NCI-H226 (cell line): ENCODE data around the gene ANAPC13.
A peak's percentile ranks its signal among the peaks of the same experiment; 100 is the strongest.

Source experiments
- DNase-seq: peaks from one replicate; pipeline ENCODE4 v3.0.0-alpha.2; 2015

ANAPC13 gene, protein sequence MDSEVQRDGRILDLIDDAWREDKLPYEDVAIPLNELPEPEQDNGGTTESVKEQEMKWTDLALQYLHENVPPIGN

DNA sequence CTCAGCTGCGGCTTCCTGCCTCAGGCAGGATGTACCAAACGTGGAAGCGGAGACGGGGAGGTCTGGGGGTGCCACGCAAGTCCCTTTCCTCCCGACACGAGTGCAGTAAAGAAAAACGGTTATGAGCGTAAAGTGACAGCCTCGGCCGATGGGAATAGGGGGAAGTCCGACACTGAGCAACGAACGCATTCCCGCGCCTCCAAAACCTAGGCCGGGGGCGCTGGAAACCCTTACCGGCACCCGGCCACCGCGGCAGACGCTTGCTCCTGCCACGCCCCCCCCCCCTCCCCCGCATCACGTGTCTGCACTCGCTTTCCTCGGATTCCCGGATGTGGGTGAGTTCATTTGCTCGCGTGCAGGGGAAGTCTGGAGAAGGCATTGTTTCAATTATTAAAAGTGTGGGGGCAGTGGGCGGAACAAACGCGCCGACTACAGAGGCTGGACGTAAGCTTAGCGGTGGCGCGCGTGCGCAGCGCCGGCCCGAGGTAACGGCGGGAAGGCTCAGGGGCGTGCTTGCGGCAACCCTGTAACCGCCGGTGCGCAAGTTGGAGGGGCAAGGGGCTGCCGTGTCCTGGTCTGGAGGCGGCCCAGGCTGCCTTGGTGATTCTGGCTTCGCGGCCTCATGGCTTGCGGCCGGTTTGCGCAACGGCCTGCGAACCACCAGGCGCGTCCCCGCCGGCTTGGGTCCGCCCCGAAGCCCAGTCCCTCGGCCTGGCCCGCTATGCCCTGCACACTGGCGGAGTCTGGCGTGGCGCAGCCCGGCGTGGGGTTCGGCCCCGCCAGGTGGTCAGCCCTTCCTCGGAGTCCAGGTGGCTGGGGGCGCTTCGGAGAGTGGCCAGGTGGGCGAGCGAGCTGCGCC, at the start of gene ANAPC13, which contains the start of gene CEP63:
TSS of gene ANAPC13 (minus strand) at position 268 of the 859 bp plus-strand sequence. CDS start 3,081 bp downstream, outside the sequence.
TSS of gene CEP63 (plus strand) at position 340 of the 859 bp plus-strand sequence. CDS start 9,264 bp downstream, outside the sequence.
- peak; percentile 81 for DNase-seq

GRCh38 chr3:134535186-134535970, 49.6 kb upstream of the ANAPC13 start:
- no peak for DNase-seq

DNA sequence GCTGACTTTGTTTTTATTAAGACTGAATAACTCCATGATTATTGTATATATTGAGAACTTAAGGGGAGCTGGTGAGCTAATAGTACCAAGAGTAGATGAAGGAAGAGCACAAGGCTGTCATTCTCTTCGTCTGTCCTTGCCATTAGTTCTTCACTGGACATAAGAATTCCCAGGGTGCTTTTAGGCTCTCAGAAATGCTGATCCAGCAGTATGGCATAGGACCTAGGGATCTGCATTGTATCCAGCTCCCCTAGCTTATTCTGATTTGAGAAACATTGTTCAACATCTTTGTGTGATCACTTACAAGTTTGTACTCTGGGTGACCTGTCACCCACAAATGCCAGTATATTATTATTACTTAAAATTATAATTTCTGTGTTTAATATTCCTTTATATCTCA, 47.7 kb upstream of the ANAPC13 start:
- no peak for DNase-seq

DNA sequence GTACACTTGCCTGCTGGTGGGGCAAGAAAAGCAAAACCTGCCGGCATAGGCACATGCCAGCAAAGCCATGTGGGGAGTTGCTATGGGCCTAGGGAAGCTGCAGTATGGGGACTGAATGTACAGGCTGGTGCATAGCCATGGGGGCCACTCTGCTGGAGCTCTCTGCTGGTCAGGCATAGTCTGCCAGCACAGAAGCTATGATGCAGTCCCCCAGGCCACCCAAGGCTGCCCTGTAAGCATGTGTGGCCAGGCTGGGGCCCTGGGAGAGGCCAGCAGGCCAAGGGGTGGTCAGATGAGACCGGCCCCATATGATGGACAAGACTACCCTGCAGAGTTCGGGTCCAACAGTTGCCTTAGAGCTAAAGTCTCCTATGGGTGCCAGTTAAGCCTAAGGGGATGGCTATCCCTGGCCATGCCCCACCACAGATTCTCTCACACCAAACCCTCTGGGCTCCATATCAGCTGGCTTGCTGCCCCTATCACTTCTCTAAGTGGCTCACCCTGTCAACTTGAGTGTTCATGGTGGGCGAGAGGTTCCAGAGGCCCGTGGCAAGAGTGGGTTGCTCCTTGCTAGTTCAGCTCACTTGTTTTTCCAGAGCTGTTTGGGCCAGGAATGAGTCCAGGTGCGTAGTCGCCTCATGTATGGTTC, 41.9 kb upstream of the ANAPC13 start:
- DNase-seq: no peak

- DNase-seq: no peak
These were observed 41.3 kb upstream of the ANAPC13 start for GRCh38 chr3:134527037-134527436.

GRCh38 chr3:134526319-134526718, 40.5 kb upstream of the ANAPC13 start:
- no peak for DNase-seq

DNA sequence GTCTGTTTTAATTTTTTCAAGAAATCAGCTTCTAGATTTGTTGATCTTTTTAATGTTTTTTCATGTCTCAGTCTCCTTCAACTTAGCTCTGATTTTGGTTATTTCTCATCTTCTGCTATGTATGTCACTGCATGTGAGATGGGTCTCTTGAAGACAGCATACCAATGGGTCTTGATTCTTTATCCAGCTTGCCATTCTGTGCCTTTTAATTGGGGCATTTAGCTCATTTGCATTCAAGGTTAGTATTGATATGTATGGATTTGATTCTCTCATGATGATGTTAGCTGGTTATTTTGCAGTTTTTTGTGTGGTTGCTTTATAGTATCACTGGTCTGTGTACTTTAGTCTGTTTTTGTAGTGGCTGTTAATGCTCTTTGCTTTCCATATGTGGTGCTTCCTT, 39.5 kb upstream of the ANAPC13 start:
- no peak for DNase-seq

- DNase-seq: no peak
These were observed 36.8 kb upstream of the ANAPC13 start for GRCh38 chr3:134522541-134522940.

GRCh38 chr3:134517791-134518190, 32.0 kb upstream of the ANAPC13 start:
- DNase-seq: no peak

DNA sequence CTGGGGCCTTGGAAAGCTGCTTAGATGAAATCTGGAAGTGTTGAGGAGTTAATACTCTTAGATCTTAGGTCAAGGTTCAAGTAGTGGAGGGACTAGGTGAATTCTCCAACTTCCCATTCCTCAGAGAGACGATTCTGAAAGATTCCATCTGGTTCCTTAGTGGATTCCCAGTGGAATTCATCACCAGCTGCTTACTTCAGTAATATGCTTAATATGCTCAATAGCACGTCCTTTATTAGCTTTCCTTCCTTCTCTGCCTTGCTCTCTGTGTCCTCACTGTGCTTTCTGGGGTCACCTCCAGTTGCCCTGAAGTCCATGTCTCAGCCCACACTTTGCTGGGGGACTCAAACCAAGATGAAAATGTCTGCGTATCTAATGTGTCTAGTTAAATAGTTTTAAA, 31.1 kb upstream of the ANAPC13 start:
- DNase-seq: no peak

- no peak for DNase-seq
These were observed 25.7 kb upstream of the ANAPC13 start for GRCh38 chr3:134511500-134511899.

DNA sequence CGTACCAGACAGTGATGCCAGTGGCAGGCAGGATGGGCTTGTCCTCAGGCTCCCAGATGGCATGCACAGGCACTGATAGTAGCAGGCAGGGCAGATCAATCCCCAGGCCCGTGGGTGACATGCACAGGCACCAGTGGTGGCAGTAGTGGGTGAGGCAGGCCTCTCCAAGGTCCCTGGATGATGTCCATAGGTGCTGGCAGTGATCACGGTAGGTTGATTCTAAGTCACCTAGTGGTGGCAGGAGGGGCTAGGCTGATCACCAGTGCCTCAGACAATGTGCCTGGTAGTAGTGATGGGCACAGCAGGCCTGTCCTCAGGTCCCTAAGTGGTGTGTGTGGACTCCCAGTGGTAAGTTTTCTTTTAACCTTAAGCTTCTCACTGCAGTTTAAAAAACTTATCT, 19.7 kb upstream of the ANAPC13 start:
- no peak for DNase-seq

GRCh38 chr3:134504132-134504531, 18.3 kb upstream of the ANAPC13 start:
- DNase-seq: no peak

DNA sequence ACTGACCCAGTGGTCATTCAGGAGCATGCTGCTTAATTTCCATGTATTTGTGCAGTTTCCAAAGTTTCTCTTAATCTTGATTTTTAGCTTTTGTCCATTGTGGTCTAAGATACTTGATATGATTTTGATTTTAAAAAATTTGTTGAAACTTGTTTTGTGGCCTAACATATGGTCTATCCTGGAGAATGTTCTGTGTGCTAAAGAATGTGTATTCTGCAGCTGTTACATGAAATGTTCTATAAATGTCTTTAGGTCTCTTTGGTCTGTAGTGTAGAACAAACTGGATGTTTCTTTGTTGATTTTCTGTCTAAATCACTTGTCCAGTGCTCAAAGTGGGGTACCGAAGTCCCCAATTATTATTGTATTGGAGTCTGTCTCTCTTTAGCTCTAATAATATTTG, 17.5 kb upstream of the ANAPC13 start:
- no peak for DNase-seq

GRCh38 chr3:134496471-134497071, 10.8 kb upstream of the ANAPC13 start:
- no peak for DNase-seq

GRCh38 chr3:134495980-134496379, 10.2 kb upstream of the ANAPC13 start:
- no peak for DNase-seq

DNA sequence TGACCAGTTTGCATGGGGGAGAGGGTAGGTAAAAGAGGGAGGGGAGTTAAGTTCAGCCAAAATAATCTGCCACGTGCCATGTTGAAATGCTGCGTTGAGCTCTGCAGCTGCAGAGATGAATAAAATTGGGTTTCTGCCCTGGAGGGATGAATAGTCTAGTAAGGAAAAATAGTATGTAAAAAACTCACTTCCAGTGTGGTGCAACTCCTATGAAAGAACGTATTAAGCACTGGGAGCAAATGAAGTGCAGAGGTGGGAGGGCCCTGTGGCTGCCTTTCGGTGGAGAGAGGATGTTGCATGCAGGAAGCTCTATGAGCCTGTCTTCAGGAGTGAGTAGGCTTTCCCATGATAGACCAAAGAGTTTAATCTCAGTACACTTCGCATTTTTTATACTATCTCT, 8.7 kb upstream of the ANAPC13 start:
- no peak for DNase-seq

GRCh38 chr3:134487406-134487805, 1.6 kb upstream of the ANAPC13 start:
- DNase-seq: no peak

DNA sequence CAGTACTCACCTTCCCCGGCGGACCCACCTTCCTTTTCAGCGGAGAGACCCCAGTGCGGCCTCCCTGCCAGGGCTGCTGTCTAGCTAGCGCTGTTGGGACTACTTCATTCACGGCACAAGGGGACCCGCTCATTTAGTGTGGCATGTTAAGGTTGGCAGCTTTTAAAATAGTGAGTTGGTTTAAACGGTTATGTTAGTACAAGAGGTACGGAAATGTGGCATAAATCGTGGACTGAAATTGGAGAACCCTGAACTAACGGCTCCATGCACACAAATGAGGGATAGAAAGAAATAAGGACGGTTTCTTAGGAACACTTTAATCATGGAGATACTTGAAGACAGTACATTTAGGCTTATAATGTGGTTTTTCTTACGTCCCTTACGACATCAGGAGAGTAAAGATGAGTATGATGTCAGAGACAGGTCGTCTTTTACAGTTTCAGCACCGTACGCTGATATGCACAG, 824 bp upstream of the ANAPC13 start:
- no peak for DNase-seq

DNA sequence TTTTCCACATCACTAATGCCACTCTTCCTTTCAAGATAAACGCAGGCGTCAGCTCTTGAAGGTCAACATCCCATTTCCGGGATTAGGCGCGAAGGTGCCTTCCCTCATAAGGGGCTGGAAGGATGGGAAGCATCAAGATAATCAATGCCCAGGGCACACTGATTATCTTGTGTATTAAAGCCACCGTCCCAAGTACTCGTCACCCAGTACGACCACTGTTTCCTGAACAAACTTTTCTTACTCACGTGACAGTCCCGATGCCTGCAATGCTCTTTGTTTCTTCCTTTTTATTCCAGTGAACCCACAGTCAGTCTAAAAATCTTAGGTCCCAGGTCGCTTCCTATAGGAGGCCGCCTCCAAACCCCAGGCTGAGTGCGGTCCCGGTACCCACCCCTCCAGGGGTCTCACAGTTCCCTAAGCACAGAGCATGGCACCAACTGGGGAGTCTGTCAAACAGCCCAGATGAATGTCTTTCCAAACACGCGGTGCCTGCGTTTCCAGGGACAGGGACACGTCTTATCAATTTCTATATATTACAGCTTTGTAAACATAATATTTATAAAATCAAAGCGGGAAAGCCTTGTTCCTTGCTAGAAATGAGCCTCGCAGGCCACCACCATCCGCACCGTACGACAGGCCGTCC, 589 bp downstream of the ANAPC13 start:
- no peak for DNase-seq

- peak; percentile 48 for DNase-seq
These were observed 2.4 kb downstream of the ANAPC13 start for GRCh38 chr3:134483195-134483900.
